Measurements from ENCODE around the gene MAMDC4. TPM values are rescaled to one million over a fixed set of nuclear protein-coding genes. Genes with fewer than 3 reads are reported as not detected.

Gene MAMDC4
- total RNA-seq, 2 donors from 2014 or later, result 5.2 to 17.7 TPM

GRCh38 chr9:136854113-136854841 lies 2.1 kb downstream of the MAMDC4 start:
- intact Hi-C loops (cut with DNase I), result no loop called here
- Histone ChIP-seq H3K36me3 (no peaks in the 10 kb centered on the region), H3K27me3 (replicated peaks; ENCODE audit: insufficient read depth) (no peaks in the 10 kb centered on the region), H3K27ac (no peak overlapping the region), H3K4me3 (no peak overlapping the region), H3K4me1 (replicated peaks) (peaks cover 13% of the 10 kb centered on the region), H3K9me3 (no peaks in the 10 kb centered on the region)
- no peak for DNase-seq (ENCODE audit: low spot score)
- 78% methylated on average over 25 of the region's 30 CpGs for WGBS
- TF ChIP-seq POLR2A (IDR thresholded peaks at IDR 0.05) (no peak), POLR2AphosphoS5 (IDR thresholded peaks at IDR 0.05) (no peak)
- TF ChIP-seq, protein P1, sequence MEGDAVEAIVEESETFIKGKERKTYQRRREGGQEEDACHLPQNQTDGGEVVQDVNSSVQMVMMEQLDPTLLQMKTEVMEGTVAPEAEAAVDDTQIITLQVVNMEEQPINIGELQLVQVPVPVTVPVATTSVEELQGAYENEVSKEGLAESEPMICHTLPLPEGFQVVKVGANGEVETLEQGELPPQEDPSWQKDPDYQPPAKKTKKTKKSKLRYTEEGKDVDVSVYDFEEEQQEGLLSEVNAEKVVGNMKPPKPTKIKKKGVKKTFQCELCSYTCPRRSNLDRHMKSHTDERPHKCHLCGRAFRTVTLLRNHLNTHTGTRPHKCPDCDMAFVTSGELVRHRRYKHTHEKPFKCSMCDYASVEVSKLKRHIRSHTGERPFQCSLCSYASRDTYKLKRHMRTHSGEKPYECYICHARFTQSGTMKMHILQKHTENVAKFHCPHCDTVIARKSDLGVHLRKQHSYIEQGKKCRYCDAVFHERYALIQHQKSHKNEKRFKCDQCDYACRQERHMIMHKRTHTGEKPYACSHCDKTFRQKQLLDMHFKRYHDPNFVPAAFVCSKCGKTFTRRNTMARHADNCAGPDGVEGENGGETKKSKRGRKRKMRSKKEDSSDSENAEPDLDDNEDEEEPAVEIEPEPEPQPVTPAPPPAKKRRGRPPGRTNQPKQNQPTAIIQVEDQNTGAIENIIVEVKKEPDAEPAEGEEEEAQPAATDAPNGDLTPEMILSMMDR (IDR thresholded peaks at IDR 0.05), result no peak

GRCh38 chr9:136854842-136855460 lies 2.8 kb downstream of the MAMDC4 start:
- DNase-seq (ENCODE audit: low spot score), result no peak
- no peak overlapping the region for H3K4me3 ChIP-seq
- TF ChIP-seq, protein P1 (IDR thresholded peaks at IDR 0.05), result no peak
- TF ChIP-seq POLR2AphosphoS5 (IDR thresholded peaks at IDR 0.05) (no peak), POLR2A (IDR thresholded peaks at IDR 0.05) (no peak)
- no peak overlapping the region for H3K27ac ChIP-seq
- no peaks in the 10 kb centered on the region for H3K27me3 ChIP-seq (replicated peaks; ENCODE audit: insufficient read depth)
- no peaks in the 10 kb centered on the region for H3K9me3 ChIP-seq
- H3K36me3 ChIP-seq, result no peaks in the 10 kb centered on the region
- H3K4me1 ChIP-seq (replicated peaks), result peaks cover 16% of the 10 kb centered on the region
- 83% methylated on average over 22 of the region's 23 CpGs for WGBS
- intact Hi-C loops (cut with DNase I), result no loop called here

- no peaks in the 10 kb centered on the region for H3K27me3 ChIP-seq (replicated peaks; ENCODE audit: insufficient read depth)
- DNase-seq (ENCODE audit: low spot score), result no peak
- H3K27ac ChIP-seq, result no peak overlapping the region
- H3K4me1 ChIP-seq (replicated peaks), result peaks cover 16% of the 10 kb centered on the region
- TF ChIP-seq POLR2A (IDR thresholded peaks at IDR 0.05) (no peak), POLR2AphosphoS5 (IDR thresholded peaks at IDR 0.05) (no peak)
- TF ChIP-seq, protein P1 (IDR thresholded peaks at IDR 0.05), result no peak
- 75% methylated on average over 13 of the region's 26 CpGs for WGBS
- intact Hi-C loops (cut with DNase I), result no loop called here
- H3K36me3 ChIP-seq, result no peaks in the 10 kb centered on the region
- no peaks in the 10 kb centered on the region for H3K9me3 ChIP-seq
- no peak overlapping the region for H3K4me3 ChIP-seq
Observed at GRCh38 chr9:136855461-136856078, 3.4 kb downstream of the MAMDC4 start.

GRCh38 chr9:136856079-136856476 lies 3.9 kb downstream of the MAMDC4 start:
- TF ChIP-seq, protein P1 (IDR thresholded peaks at IDR 0.05), result no peak
- TF ChIP-seq POLR2AphosphoS5 (IDR thresholded peaks at IDR 0.05) (no peak), POLR2A (IDR thresholded peaks at IDR 0.05) (no peak)
- Histone ChIP-seq H3K27me3 (replicated peaks; ENCODE audit: insufficient read depth) (no peaks in the 10 kb centered on the region), H3K9me3 (no peaks in the 10 kb centered on the region), H3K4me3 (no peak overlapping the region), H3K4me1 (replicated peaks) (peaks cover 16% of the 10 kb centered on the region), H3K36me3 (no peaks in the 10 kb centered on the region), H3K27ac (no peak overlapping the region)
- intact Hi-C loops (cut with DNase I), result no loop called here
- DNase-seq (ENCODE audit: low spot score), result no peak
- 59% methylated on average over 14 of the region's 15 CpGs for WGBS

Data from prostate gland (tissue), 2 donors.